HCT116 (cell line): ENCODE results near the gene PDK2. TPM values are rescaled to one million over a fixed set of nuclear protein-coding genes. Genes with fewer than 3 reads are reported as not detected.

Source experiments
- ATAC-seq: fragments of 200-7000 bp; cut with Tn5 transposase; 2 replicates; pipeline ENCODE4 v1.9.1; 2020; ENCODE audit warnings: mild to moderate bottlenecking, moderate library complexity
- BruUV-seq: library from RNA; stranded (reverse); fragments of 400-500 nt; replicated peaks from 2 replicates; lab custom pipeline; 2021; lab: Mats Ljungman, UMichigan
- CTCF ChIA-PET: fragments of 300-600 bp; sonication (Branson Sonifier 250); formaldehyde crosslinking; loops from one replicate; lab custom pipeline; 2021; ENCODE audit warnings: antibody characterized with exemption; lab: Charles Lee
- POLR2A ChIA-PET: fragments of 300-600, 350-600 bp; sonication (Branson Sonifier 250); formaldehyde crosslinking; loops from one replicate; lab custom pipeline; 2021; ENCODE audit warnings: antibody characterized with exemption; lab: Charles Lee
- RAD21 ChIA-PET, 2 experiments: fragments of 300-600 bp; sonication (Branson Sonifier 250); formaldehyde crosslinking; loops; one replicate each; lab custom pipeline; 2023; ENCODE audit warnings: low total read pairs in 2 of 2; ENCODE audit not compliant: uncharacterized antibody in 2 of 2, unreplicated experiment in 2 of 2, low non-redundant PET in 1 of 2; lab: Charles Lee
- DNase-seq: peaks from one replicate; pipeline ENCODE4 v3.0.0-alpha.2; 2010; ENCODE audit warnings: low read depth, low spot score
- H2AFZ ChIP-seq: fragments of 200-600 bp; shearing (Covaris generic), sonication (generic); 2 replicates; pipeline ENCODE4 v1.6.1; 2017; ENCODE audit warnings: low read depth, mixed run types, mixed read lengths, antibody characterized with exemption, low read length; ENCODE audit not compliant: poor library complexity, severe bottlenecking
- H3K27ac ChIP-seq: 2 replicates; pipeline ENCODE4 v1.5.1; 2012; ENCODE audit warnings: low read depth, low read length
- H3K27me3 ChIP-seq: fragments of 200-600 bp; sonication (generic); 2 replicates; pipeline ENCODE4 v1.6.1; 2016; ENCODE audit warnings: mixed run types, low read length, mixed read lengths; ENCODE audit not compliant: insufficient read depth
- H3K36me3 ChIP-seq, 2 experiments: fragments of 200-500 bp in 1 of 2; fragments of 200-600 bp in 1 of 2; sonication (Bioruptor generic) in 1 of 2; sonication (generic) in 1 of 2; 2 replicates each; pipeline versions ENCODE4 v1.5.1 to v1.6.1; 2014 to 2016; ENCODE audit warnings: low read length in 2 of 2, inconsistent platforms in 1 of 2, mixed read lengths in 1 of 2, mixed run types in 1 of 2; ENCODE audit not compliant: insufficient read depth in 2 of 2, control insufficient read depth in 1 of 2
- H3K4me1 ChIP-seq, 2 experiments: fragments of 200-600 bp in 1 of 2; sonication (generic) in 1 of 2; 2 replicates each; pipeline versions ENCODE4 v1.5.1 to v1.6.1; 2012 to 2017; ENCODE audit warnings: low read length in 2 of 2, inconsistent platforms in 1 of 2, mild to moderate bottlenecking in 1 of 2, mixed read lengths in 1 of 2, mixed run types in 1 of 2, moderate library complexity in 1 of 2; ENCODE audit not compliant: insufficient read depth in 2 of 2, control insufficient read depth in 1 of 2
- H3K4me2 ChIP-seq: fragments of 200-600 bp; sonication (generic); 2 replicates; pipeline ENCODE4 v1.6.1; 2017; ENCODE audit warnings: mixed run types, low read length, mixed read lengths
- H3K4me3 ChIP-seq, 2 experiments: fragments of 200-600 bp in 1 of 2; sonication (generic) in 1 of 2; replicated peaks in 1 of 2; 2 replicates each; pipeline ENCODE4 v1.5.1; 2011 to 2016; ENCODE audit warnings: low read length in 2 of 2, control low read depth in 1 of 2, low read depth in 1 of 2, mild to moderate bottlenecking in 1 of 2, mixed read lengths in 1 of 2, mixed run types in 1 of 2
- H3K79me2 ChIP-seq: fragments of 200-600 bp; sonication (generic); 2 replicates; pipeline ENCODE4 v1.6.1; 2017; ENCODE audit warnings: mild to moderate bottlenecking, mixed run types, low read length, moderate library complexity, mixed read lengths; ENCODE audit not compliant: insufficient read depth
- H3K9ac ChIP-seq: fragments of 200-600 bp; sonication (generic); 2 replicates; pipeline ENCODE4 v1.6.1; 2016; ENCODE audit warnings: low read length, mixed read lengths
- H3K9me2 ChIP-seq: fragments of 200-600 bp; sonication (generic), shearing (Covaris generic); 2 replicates; pipeline ENCODE4 v1.6.1; 2017; ENCODE audit warnings: mixed run types, mild to moderate bottlenecking, moderate library complexity; ENCODE audit not compliant: insufficient read depth
- H3K9me3 ChIP-seq, 2 experiments: fragments of 200-500 bp in 1 of 2; fragments of 200-600 bp in 1 of 2; sonication (Bioruptor generic) in 1 of 2; sonication (generic) in 1 of 2; 2 replicates each; pipeline ENCODE4 v1.6.1; 2014 to 2017; ENCODE audit warnings: low read length in 2 of 2, mixed read lengths in 2 of 2, inconsistent platforms in 1 of 2, low read depth in 1 of 2, mild to moderate bottlenecking in 1 of 2, mixed run types in 1 of 2, moderate library complexity in 1 of 2; ENCODE audit not compliant: control insufficient read depth in 1 of 2, insufficient read depth in 1 of 2
- H4K20me1 ChIP-seq: fragments of 200-600 bp; sonication (generic), shearing (Covaris generic); 2 replicates; pipeline ENCODE4 v1.6.1; 2017; ENCODE audit warnings: mixed run types, mild to moderate bottlenecking, moderate library complexity; ENCODE audit not compliant: insufficient read depth
- CBX3 ChIP-seq: IDR thresholded peaks from 2 replicates; pipeline ENCODE4 v1.6.1; 2012; ENCODE audit warnings: low read depth
- CEBPB ChIP-seq: IDR thresholded peaks from 2 replicates; pipeline ENCODE4 v1.6.1; 2012; ENCODE audit warnings: low read depth
- ELF1 ChIP-seq: IDR thresholded peaks from 2 replicates; pipeline ENCODE4 v1.6.1; 2012; ENCODE audit warnings: low read depth, borderline replicate concordance
- EZH2 ChIP-seq: fragments of 200-600 bp; sonication (generic); IDR thresholded peaks from 2 replicates; pipeline ENCODE4 v1.6.1; 2017; ENCODE audit warnings: antibody characterized with exemption, mixed run types
- EZH2phosphoT487 ChIP-seq: fragments of 200-600 bp; IDR thresholded peaks from 2 replicates; pipeline ENCODE4 v1.6.1; 2018; ENCODE audit warnings: antibody characterized with exemption, borderline replicate concordance
- JUND ChIP-seq: IDR thresholded peaks from 2 replicates; pipeline ENCODE4 v1.6.1; 2012
- POLR2A ChIP-seq: IDR thresholded peaks from 2 replicates; pipeline ENCODE4 v1.7.0; 2011; ENCODE audit warnings: borderline replicate concordance; ENCODE audit not compliant: insufficient read depth, insufficient read length; ENCODE audit errors: extremely low read depth
- POLR2AphosphoS5 ChIP-seq: IDR thresholded peaks from 2 replicates; pipeline ENCODE4 v1.6.1; 2011; ENCODE audit warnings: mild to moderate bottlenecking, low read depth, low read length, moderate library complexity
- REST ChIP-seq: IDR thresholded peaks from 2 replicates; pipeline ENCODE4 v1.6.1; 2012; ENCODE audit warnings: low read depth
- SIN3A ChIP-seq: IDR thresholded peaks from 2 replicates; pipeline ENCODE4 v1.6.1; 2012; ENCODE audit warnings: low read depth
- SRF ChIP-seq: IDR thresholded peaks from 2 replicates; pipeline ENCODE4 v1.6.1; 2012; ENCODE audit warnings: low read depth
- TCF7L2 ChIP-seq: IDR thresholded peaks from 2 replicates; pipeline ENCODE4 v1.7.0; 2011; ENCODE audit warnings: borderline replicate concordance, inconsistent platforms; ENCODE audit not compliant: insufficient read depth, insufficient read length; ENCODE audit errors: extremely low read depth
- YY1 ChIP-seq: IDR thresholded peaks from 2 replicates; pipeline ENCODE4 v1.6.1; 2011; ENCODE audit warnings: low read length, low read depth, moderate library complexity, mild to moderate bottlenecking; ENCODE audit not compliant: insufficient replicate concordance; ENCODE audit errors: extremely low read depth
- ZBTB33 ChIP-seq: IDR thresholded peaks from 2 replicates; pipeline ENCODE4 v1.6.1; 2011; ENCODE audit warnings: mild to moderate bottlenecking, low read length, moderate library complexity; ENCODE audit not compliant: insufficient replicate concordance; ENCODE audit errors: extremely low read depth
- ZFX ChIP-seq: fragments of 450-650 bp; IDR thresholded peaks from 2 replicates; pipeline ENCODE4 v1.6.1; 2017
- ZNF274 ChIP-seq: fragments of 200-500 bp; sonication (Bioruptor generic); IDR thresholded peaks from 2 replicates; pipeline ENCODE4 v1.6.1; 2014; ENCODE audit warnings: mild to moderate bottlenecking, low read depth, low read length, inconsistent platforms
- intact Hi-C: fragments of 100-400 bp; cut with micrococcal nuclease; formaldehyde crosslinking; loops from 2 replicates; pipeline ENCODE4 v1.10.0; 2022
- total RNA-seq: library from RNA; stranded (reverse); gene quantifications from one replicate; pipeline ENCODE4 v1.2.1, GENCODE V29; 2021; ENCODE audit not compliant: unreplicated experiment
- TF ChIP-seq, protein P1 (sequence below): IDR thresholded peaks from 2 replicates; pipeline ENCODE4 v1.6.1; 2012
- TF ChIP-seq, protein P2 (sequence below): IDR thresholded peaks from 2 replicates; pipeline ENCODE4 v1.6.1; 2012
- TF ChIP-seq, protein P3 (sequence below), 3 experiments: fragments of 200-600 bp in 1 of 3; sonication (generic) in 1 of 3; IDR thresholded peaks in 2 of 3; conservative IDR thresholded peaks in 1 of 3; 2 replicates each; pipeline ENCODE4 v1.5.1; 2012 to 2017; ENCODE audit warnings: low read depth in 2 of 3, low read length in 2 of 3, antibody characterized with exemption in 1 of 3, borderline replicate concordance in 1 of 3, control low read depth in 1 of 3, mild to moderate bottlenecking in 1 of 3, mixed read lengths in 1 of 3, mixed run types in 1 of 3, moderate library complexity in 1 of 3; ENCODE audit not compliant: insufficient read depth in 1 of 3

PDK2 gene
- total RNA-seq, 1 experiment from 2014 or later: 39.1 TPM

DNA sequence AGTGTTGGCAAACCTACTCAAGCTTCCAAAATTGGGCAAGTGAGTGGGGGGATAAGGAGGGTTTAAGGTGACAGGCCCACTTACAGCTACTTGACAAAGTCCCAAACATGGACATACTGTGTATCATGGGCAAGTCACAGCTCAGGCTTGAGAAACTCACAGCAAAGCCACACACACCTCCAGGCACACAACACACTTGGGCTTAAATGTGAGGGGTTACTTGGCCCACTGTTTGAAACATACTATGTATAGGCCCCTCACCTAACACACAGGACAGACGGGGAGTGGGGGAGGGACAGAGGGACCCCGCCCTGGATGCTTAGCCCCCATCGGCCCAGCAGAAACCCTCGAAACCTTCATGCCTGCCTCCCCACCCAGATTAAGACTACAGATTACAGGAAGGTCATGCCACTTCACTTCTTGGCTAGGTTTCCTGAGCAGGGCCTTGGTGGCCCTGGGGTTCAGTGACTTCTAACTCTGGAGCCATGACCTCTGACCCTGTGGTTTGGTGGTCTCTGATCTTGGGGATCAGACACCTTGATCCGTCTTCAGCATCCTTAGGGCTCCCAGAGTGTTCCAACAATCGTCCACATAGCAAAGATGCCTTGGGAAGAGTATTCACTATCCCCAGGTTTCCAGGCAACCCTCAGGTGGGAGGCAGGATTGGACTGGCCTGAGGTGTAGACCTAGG, 37.1 kb downstream of the PDK2 start:
- peak; percentile 14 for ATAC-seq
- H2AFZ ChIP-seq: no peak overlapping the region
- no peaks in the 10 kb centered on the region for H3K9me3 ChIP-seq
- no peaks in the 10 kb centered on the region for H4K20me1 ChIP-seq
- H3K4me1 ChIP-seq: peaks cover 16 to 32% of the 10 kb centered on the region in 2 experiments
- peaks cover 29 to 31% of the 10 kb centered on the region in 2 experiments; a peak in 3 of 4 replicates for H3K36me3 ChIP-seq
- intact Hi-C loops: no loop called here
- TSS peak; percentile 16 for BruUV-seq
- peaks cover under 1% of the 10 kb centered on the region; the same call in 1 of the 2 replicates for H3K79me2 ChIP-seq
- ChIA-PET CTCF (interaction anchor here (1.0 to 2.4 kb wide), 4 partner anchors 15 to 38 kb away, joined by 3 to 7 read pairs (median 5); no protein-coding TSS in a partner anchor), POLR2A (interaction anchor here (1.5 kb wide), 1 partner anchor 19 kb away, joined by 4 read pairs; no protein-coding TSS in a partner anchor), RAD21 (no interaction called here)
- H3K27ac ChIP-seq: peak overlapping the region; percentile 51; the same call in 1 of the 2 replicates
- DNase-seq: no peak
- no peak overlapping the region for H3K4me3 ChIP-seq
- no peaks in the 10 kb centered on the region for H3K9me2 ChIP-seq
- no peak overlapping the region for H3K4me2 ChIP-seq
- H3K9ac ChIP-seq: no peak overlapping the region
- H3K27me3 ChIP-seq: no peaks in the 10 kb centered on the region
- TF ChIP-seq POLR2AphosphoS5 (no peak), SRF (no peak), ELF1 (no peak), ZNF274 (no peak), TCF7L2 (no peak), ZBTB33 (no peak), EZH2phosphoT487 (no peak), REST (no peak), SIN3A (no peak), POLR2A (no peak), YY1 (no peak), EZH2 (no peak), JUND (no peak), CBX3 (no peak), ZFX (no peak), CEBPB (no peak)
- TF ChIP-seq, protein P1, sequence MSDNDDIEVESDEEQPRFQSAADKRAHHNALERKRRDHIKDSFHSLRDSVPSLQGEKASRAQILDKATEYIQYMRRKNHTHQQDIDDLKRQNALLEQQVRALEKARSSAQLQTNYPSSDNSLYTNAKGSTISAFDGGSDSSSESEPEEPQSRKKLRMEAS: no peak
- TF ChIP-seq, protein P2, sequence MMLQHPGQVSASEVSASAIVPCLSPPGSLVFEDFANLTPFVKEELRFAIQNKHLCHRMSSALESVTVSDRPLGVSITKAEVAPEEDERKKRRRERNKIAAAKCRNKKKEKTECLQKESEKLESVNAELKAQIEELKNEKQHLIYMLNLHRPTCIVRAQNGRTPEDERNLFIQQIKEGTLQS: no peak
- TF ChIP-seq, protein P3, sequence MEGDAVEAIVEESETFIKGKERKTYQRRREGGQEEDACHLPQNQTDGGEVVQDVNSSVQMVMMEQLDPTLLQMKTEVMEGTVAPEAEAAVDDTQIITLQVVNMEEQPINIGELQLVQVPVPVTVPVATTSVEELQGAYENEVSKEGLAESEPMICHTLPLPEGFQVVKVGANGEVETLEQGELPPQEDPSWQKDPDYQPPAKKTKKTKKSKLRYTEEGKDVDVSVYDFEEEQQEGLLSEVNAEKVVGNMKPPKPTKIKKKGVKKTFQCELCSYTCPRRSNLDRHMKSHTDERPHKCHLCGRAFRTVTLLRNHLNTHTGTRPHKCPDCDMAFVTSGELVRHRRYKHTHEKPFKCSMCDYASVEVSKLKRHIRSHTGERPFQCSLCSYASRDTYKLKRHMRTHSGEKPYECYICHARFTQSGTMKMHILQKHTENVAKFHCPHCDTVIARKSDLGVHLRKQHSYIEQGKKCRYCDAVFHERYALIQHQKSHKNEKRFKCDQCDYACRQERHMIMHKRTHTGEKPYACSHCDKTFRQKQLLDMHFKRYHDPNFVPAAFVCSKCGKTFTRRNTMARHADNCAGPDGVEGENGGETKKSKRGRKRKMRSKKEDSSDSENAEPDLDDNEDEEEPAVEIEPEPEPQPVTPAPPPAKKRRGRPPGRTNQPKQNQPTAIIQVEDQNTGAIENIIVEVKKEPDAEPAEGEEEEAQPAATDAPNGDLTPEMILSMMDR (IDR thresholded peaks at IDR 0.05 in 2 of 3, conservative IDR thresholded peaks at IDR 0.05 in 1 of 3; ENCODE audit: borderline replicate concordance in 1 of 3, insufficient read depth in 1 of 3, low read depth in 2 of 3, low read length in 2 of 3): no peak
